ENCODE results near the gene IGF2BP1.

The IGF2BP1 gene

GRCh38 chr17:48973806-48974205 lies 23.4 kb upstream of the IGF2BP1 start:
- no peaks in the 10 kb centered on the region for H3K9me3 ChIP-seq (ENCODE audit: control insufficient read depth in 2 of 2, low read length in 2 of 2)
- H3K27me3 ChIP-seq (ENCODE audit: control insufficient read depth in 2 of 2, insufficient read depth in 2 of 2, low read length in 2 of 2) = peaks cover 9 to 14% of the 10 kb centered on the region in 2 donors
- no peaks in the 10 kb centered on the region for H3K4me1 ChIP-seq (ENCODE audit: control insufficient read depth in 2 of 2, insufficient read depth in 2 of 2, low read length in 2 of 2)
- no peak overlapping the region for H3K4me3 ChIP-seq (ENCODE audit: low read length in 2 of 2)
- H3K36me3 ChIP-seq (ENCODE audit: control insufficient read depth in 2 of 2, insufficient read depth in 2 of 2, low read length in 2 of 2) = no peaks in the 10 kb centered on the region
- H3K27ac ChIP-seq (ENCODE audit: low read depth in 2 of 2, low read length in 2 of 2) = no peak overlapping the region
- no peak overlapping the region for H3K9ac ChIP-seq (ENCODE audit: low read depth in 1 of 2, low read length in 2 of 2)

DNA sequence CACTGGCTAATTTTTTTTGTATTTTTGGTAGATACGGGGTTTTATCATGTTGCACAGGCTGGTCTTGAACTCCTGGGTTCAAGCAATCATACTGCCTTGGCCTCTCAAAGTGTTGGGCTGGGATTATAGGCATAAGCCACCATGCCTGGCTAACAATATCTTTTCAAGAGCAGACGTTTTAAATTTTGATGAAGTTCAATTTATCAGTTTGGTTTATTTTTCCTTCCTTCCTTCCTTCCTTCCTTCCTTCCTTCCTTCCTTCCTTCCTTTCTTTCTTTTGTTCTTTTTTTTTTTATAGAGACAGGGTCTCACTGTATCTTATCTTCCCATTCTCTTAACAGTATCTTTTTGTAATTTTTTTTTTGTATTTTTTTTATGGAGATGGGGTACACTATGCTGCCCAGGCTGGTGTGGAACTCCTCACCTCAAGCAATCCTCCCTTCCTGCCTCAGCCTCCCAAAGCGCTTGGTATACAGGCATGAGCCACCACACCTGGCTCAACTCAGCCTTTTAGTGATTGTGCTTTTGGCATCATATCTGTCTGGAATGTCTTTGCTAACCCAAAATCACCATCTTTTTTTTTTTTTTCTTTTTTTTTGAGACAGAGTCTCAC lies 15.2 kb upstream of the IGF2BP1 start:
- no peaks in the 10 kb centered on the region for H3K9me3 ChIP-seq (ENCODE audit: control insufficient read depth in 2 of 2, low read length in 2 of 2)
- peaks cover 3 to 8% of the 10 kb centered on the region in 2 donors for H3K27me3 ChIP-seq (ENCODE audit: control insufficient read depth in 2 of 2, insufficient read depth in 2 of 2, low read length in 2 of 2)
- no peak overlapping the region for H3K9ac ChIP-seq (ENCODE audit: low read depth in 1 of 2, low read length in 2 of 2)
- no peaks in the 10 kb centered on the region for H3K36me3 ChIP-seq (ENCODE audit: control insufficient read depth in 2 of 2, insufficient read depth in 2 of 2, low read length in 2 of 2)
- H3K4me1 ChIP-seq (ENCODE audit: control insufficient read depth in 2 of 2, insufficient read depth in 2 of 2, low read length in 2 of 2) = no peaks in the 10 kb centered on the region
- H3K27ac ChIP-seq (ENCODE audit: low read depth in 2 of 2, low read length in 2 of 2) = no peak overlapping the region
- no peak overlapping the region for H3K4me3 ChIP-seq (ENCODE audit: low read length in 2 of 2)

- Histone ChIP-seq H3K4me1 (ENCODE audit: control insufficient read depth in 2 of 2, insufficient read depth in 2 of 2, low read length in 2 of 2) (no peaks in the 10 kb centered on the region), H3K27ac (ENCODE audit: low read depth in 2 of 2, low read length in 2 of 2) (no peak overlapping the region), H3K36me3 (ENCODE audit: control insufficient read depth in 2 of 2, insufficient read depth in 2 of 2, low read length in 2 of 2) (no peaks in the 10 kb centered on the region), H3K9ac (ENCODE audit: low read depth in 1 of 2, low read length in 2 of 2) (no peak overlapping the region), H3K27me3 (ENCODE audit: control insufficient read depth in 2 of 2, insufficient read depth in 2 of 2, low read length in 2 of 2) (peaks cover 14% of the 10 kb centered on the region in 2 donors), H3K4me3 (ENCODE audit: low read length in 2 of 2) (no peak overlapping the region), H3K9me3 (ENCODE audit: control insufficient read depth in 2 of 2, low read length in 2 of 2) (no peaks in the 10 kb centered on the region)
These were observed 11.5 kb upstream of the IGF2BP1 start for GRCh38 chr17:48985436-48986245.

DNA sequence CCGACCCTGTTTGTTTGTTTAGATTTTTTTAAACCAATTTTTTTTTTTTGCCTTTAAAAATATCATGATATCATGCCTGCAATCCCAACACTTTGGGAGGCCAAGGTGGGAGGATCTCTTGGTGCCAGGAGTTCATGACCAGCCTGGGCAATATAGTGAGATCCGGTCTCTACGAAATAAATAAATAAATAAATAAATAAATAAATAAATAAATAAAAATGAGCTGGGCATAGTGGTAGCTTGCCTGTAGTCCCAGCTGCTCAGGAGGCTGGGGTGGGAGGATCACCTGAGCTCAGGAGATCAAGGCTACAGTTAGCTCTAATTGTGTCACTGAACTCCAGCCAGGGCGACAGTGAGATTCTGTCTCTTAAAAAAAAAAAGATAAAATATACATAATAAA lies 8.1 kb upstream of the IGF2BP1 start:
- H3K4me3 ChIP-seq (ENCODE audit: low read length in 2 of 2) = no peak overlapping the region
- H3K4me1 ChIP-seq (ENCODE audit: control insufficient read depth in 2 of 2, insufficient read depth in 2 of 2, low read length in 2 of 2) = no peaks in the 10 kb centered on the region
- no peaks in the 10 kb centered on the region for H3K9me3 ChIP-seq (ENCODE audit: control insufficient read depth in 2 of 2, low read length in 2 of 2)
- H3K36me3 ChIP-seq (ENCODE audit: control insufficient read depth in 2 of 2, insufficient read depth in 2 of 2, low read length in 2 of 2) = no peaks in the 10 kb centered on the region
- H3K27ac ChIP-seq (ENCODE audit: low read depth in 2 of 2, low read length in 2 of 2) = no peak overlapping the region
- H3K27me3 ChIP-seq (ENCODE audit: control insufficient read depth in 2 of 2, insufficient read depth in 2 of 2, low read length in 2 of 2) = peaks cover 32 to 35% of the 10 kb centered on the region in 2 donors
- H3K9ac ChIP-seq (ENCODE audit: low read depth in 1 of 2, low read length in 2 of 2) = no peak overlapping the region

DNA sequence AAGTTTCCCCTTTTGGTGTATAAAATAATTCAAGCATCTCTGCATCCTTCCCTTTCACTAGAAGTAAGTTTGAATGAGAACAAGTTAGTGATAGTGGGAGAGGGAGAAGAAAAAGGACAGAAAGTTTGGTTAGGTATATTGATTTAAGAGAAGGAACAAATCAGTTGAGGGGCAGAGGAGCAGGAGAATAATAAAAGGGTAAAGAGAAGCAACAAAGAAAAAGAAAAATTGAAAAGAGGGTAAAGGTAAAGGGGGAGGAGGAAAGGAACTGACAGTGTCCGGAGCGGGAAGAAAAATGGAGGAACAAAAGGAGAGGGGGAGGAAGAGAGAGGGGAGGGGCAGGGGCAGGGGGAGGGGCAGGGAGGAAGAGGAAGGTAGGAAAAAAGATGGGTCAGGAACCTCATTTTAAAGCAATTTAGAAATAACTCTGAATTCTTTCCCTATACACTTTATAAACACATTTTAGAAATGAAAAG lies 6.3 kb upstream of the IGF2BP1 start:
- Histone ChIP-seq H3K9ac (ENCODE audit: low read depth in 1 of 2, low read length in 2 of 2) (no peak overlapping the region), H3K27me3 (ENCODE audit: control insufficient read depth in 2 of 2, insufficient read depth in 2 of 2, low read length in 2 of 2) (peaks cover 46 to 50% of the 10 kb centered on the region in 2 donors), H3K27ac (ENCODE audit: low read depth in 2 of 2, low read length in 2 of 2) (no peak overlapping the region), H3K9me3 (ENCODE audit: control insufficient read depth in 2 of 2, low read length in 2 of 2) (no peaks in the 10 kb centered on the region), H3K4me3 (ENCODE audit: low read length in 2 of 2) (no peak overlapping the region), H3K4me1 (ENCODE audit: control insufficient read depth in 2 of 2, insufficient read depth in 2 of 2, low read length in 2 of 2) (peaks cover 0 to 2% of the 10 kb centered on the region in 2 donors), H3K36me3 (ENCODE audit: control insufficient read depth in 2 of 2, insufficient read depth in 2 of 2, low read length in 2 of 2) (no peaks in the 10 kb centered on the region)

DNA sequence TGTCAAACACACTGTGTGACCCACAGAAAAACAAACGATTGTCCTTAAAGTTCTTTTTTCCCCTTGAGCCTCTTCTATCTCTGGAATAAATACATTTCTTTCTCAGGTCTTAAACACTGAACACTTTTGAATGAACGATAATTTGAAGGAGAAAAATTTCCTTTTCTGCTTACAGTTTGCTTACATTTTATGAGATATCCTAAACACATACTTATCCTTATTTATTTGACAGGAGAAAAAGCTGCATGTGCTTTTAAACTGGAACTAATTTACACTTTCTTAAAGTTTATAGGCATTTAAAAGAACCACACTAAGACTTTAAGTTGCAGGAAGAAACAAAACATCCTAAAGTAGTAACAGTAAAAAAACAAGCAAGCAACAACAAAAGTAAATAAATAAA lies 4.7 kb upstream of the IGF2BP1 start:
- no peak overlapping the region for H3K4me3 ChIP-seq (ENCODE audit: low read length in 2 of 2)
- no peaks in the 10 kb centered on the region for H3K9me3 ChIP-seq (ENCODE audit: control insufficient read depth in 2 of 2, low read length in 2 of 2)
- H3K27me3 ChIP-seq (ENCODE audit: control insufficient read depth in 2 of 2, insufficient read depth in 2 of 2, low read length in 2 of 2) = peaks cover 57 to 59% of the 10 kb centered on the region in 2 donors
- no peaks in the 10 kb centered on the region for H3K36me3 ChIP-seq (ENCODE audit: control insufficient read depth in 2 of 2, insufficient read depth in 2 of 2, low read length in 2 of 2)
- H3K4me1 ChIP-seq (ENCODE audit: control insufficient read depth in 2 of 2, insufficient read depth in 2 of 2, low read length in 2 of 2) = peaks cover 5 to 9% of the 10 kb centered on the region in 2 donors
- no peak overlapping the region for H3K27ac ChIP-seq (ENCODE audit: low read depth in 2 of 2, low read length in 2 of 2)
- H3K9ac ChIP-seq (ENCODE audit: low read depth in 1 of 2, low read length in 2 of 2) = no peak overlapping the region

DNA sequence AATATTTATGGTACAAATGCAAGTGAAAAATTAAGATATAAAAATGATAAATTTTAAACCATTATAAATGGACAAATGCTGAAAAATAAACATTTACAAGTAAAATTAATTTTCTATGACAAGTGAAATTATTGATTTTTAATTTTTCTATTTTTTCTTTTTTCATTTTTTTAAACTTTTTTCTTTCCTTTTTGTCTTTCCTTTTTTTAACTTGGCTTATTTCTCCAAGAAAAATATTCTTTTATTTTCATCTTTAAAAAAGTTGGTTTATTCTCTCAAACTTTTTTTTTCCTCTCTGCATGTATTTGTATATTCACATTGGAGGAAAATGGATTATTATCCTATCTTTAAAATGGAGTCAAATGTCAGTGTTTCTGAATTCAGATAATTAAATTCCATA lies 3.9 kb upstream of the IGF2BP1 start:
- H3K9ac ChIP-seq (ENCODE audit: low read depth in 1 of 2, low read length in 2 of 2) = no peak overlapping the region
- peaks cover 9 to 14% of the 10 kb centered on the region in 2 donors for H3K4me1 ChIP-seq (ENCODE audit: control insufficient read depth in 2 of 2, insufficient read depth in 2 of 2, low read length in 2 of 2)
- H3K36me3 ChIP-seq (ENCODE audit: control insufficient read depth in 2 of 2, insufficient read depth in 2 of 2, low read length in 2 of 2) = no peaks in the 10 kb centered on the region
- H3K9me3 ChIP-seq (ENCODE audit: control insufficient read depth in 2 of 2, low read length in 2 of 2) = no peaks in the 10 kb centered on the region
- H3K27ac ChIP-seq (ENCODE audit: low read depth in 2 of 2, low read length in 2 of 2) = no peak overlapping the region
- no peak overlapping the region for H3K4me3 ChIP-seq (ENCODE audit: low read length in 2 of 2)
- H3K27me3 ChIP-seq (ENCODE audit: control insufficient read depth in 2 of 2, insufficient read depth in 2 of 2, low read length in 2 of 2) = peaks cover 63 to 67% of the 10 kb centered on the region in 2 donors

DNA sequence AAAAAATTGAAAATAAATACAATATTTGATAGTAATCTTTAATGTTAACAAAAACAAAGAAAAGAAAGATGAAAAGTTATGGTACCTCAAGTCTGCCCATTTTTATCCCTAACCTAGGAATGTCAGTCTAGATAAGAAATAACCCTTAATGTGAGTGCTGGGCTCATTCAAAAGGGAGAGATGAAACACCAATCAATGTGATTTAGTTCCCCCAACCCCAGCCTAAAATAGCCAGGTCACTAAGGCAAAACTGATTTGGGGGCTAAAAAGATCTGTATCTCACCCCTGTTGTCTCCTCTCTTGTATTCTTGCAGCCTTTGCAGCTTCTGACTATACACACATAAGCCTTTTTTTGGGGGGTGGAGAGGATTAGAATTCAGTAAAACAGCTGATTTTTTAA lies 3.2 kb upstream of the IGF2BP1 start:
- Histone ChIP-seq H3K27me3 (ENCODE audit: control insufficient read depth in 2 of 2, insufficient read depth in 2 of 2, low read length in 2 of 2) (peaks cover 67 to 73% of the 10 kb centered on the region in 2 donors), H3K27ac (ENCODE audit: low read depth in 2 of 2, low read length in 2 of 2) (no peak overlapping the region), H3K9me3 (ENCODE audit: control insufficient read depth in 2 of 2, low read length in 2 of 2) (no peaks in the 10 kb centered on the region), H3K4me3 (ENCODE audit: low read length in 2 of 2) (no peak overlapping the region), H3K36me3 (ENCODE audit: control insufficient read depth in 2 of 2, insufficient read depth in 2 of 2, low read length in 2 of 2) (no peaks in the 10 kb centered on the region), H3K9ac (ENCODE audit: low read depth in 1 of 2, low read length in 2 of 2) (no peak overlapping the region), H3K4me1 (ENCODE audit: control insufficient read depth in 2 of 2, insufficient read depth in 2 of 2, low read length in 2 of 2) (peaks cover 9 to 14% of the 10 kb centered on the region in 2 donors)

GRCh38 chr17:48994549-48995303 lies 2.5 kb upstream of the IGF2BP1 start:
- Histone ChIP-seq H3K9me3 (ENCODE audit: control insufficient read depth in 2 of 2, low read length in 2 of 2) (no peaks in the 10 kb centered on the region), H3K36me3 (ENCODE audit: control insufficient read depth in 2 of 2, insufficient read depth in 2 of 2, low read length in 2 of 2) (no peaks in the 10 kb centered on the region), H3K9ac (ENCODE audit: low read depth in 1 of 2, low read length in 2 of 2) (no peak overlapping the region), H3K27ac (ENCODE audit: low read depth in 2 of 2, low read length in 2 of 2) (no peak overlapping the region), H3K27me3 (ENCODE audit: control insufficient read depth in 2 of 2, insufficient read depth in 2 of 2, low read length in 2 of 2) (peaks cover 74 to 81% of the 10 kb centered on the region in 2 donors), H3K4me1 (ENCODE audit: control insufficient read depth in 2 of 2, insufficient read depth in 2 of 2, low read length in 2 of 2) (peaks cover 9 to 14% of the 10 kb centered on the region in 2 donors), H3K4me3 (ENCODE audit: low read length in 2 of 2) (no peak overlapping the region)
